Stimulated activated CD4-positive, alpha-beta T cell treated with anti-CD3 and anti-CD28 coated beads, Interleukin-15, amount 100 ng/mL, for 24 hours (primary cell): Measurements from ENCODE around the gene PKD1L1.
"Not testable (repeated sequence)": the region's sequence is repeated elsewhere in the genome, so short reads cannot be mapped to it uniquely, and the experiment has no call there.

ENCODE experiments used
- DNase-seq: peaks from one replicate; pipeline ENCODE4 v3.0.0-alpha.2; 2020

The PKD1L1 gene

GRCh38 chr7:47948141-47948790, at the start of gene PKD1L1:
Gene PKD1L1 (minus strand): TSS chr7:47948466. CDS start chr7:47948440, 26 bp downstream.
- DNase-seq: no peak

- no peak for DNase-seq
Measured at GRCh38 chr7:47992446-47992845, 44.2 kb upstream of the PKD1L1 start.

- DNase-seq: peak; percentile 92
Measured at GRCh38 chr7:47991741-47992311, 43.6 kb upstream of the PKD1L1 start.

- DNase-seq: no peak
Measured at GRCh38 chr7:47991270-47991669, 43.0 kb upstream of the PKD1L1 start.

- no peak for DNase-seq
Measured at GRCh38 chr7:47990592-47990991, 42.3 kb upstream of the PKD1L1 start.

- not testable (repeated sequence) for DNase-seq
Measured at GRCh38 chr7:47989607-47990400, 41.5 kb upstream of the PKD1L1 start.

GRCh38 chr7:47988496-47989386, 40.5 kb upstream of the PKD1L1 start:
- DNase-seq: no peak

- DNase-seq: no peak
Measured at GRCh38 chr7:47982610-47983009, 34.3 kb upstream of the PKD1L1 start.

- DNase-seq: not testable (repeated sequence)
Measured at GRCh38 chr7:47980648-47981047, 32.4 kb upstream of the PKD1L1 start.

- DNase-seq: no peak
Measured at GRCh38 chr7:47979832-47980181, 31.5 kb upstream of the PKD1L1 start.

- DNase-seq: peak; percentile 95
Measured at GRCh38 chr7:47979145-47979831, 31.0 kb upstream of the PKD1L1 start, which contains the start of gene HUS1. Gene HUS1 (minus strand): TSS chr7:47979615. CDS start chr7:47979519, 96 bp downstream.

GRCh38 chr7:47978790-47979144, 30.5 kb upstream of the PKD1L1 start:
- no peak for DNase-seq

GRCh38 chr7:47973739-47974138, 25.5 kb upstream of the PKD1L1 start:
- peak; percentile 10 for DNase-seq

GRCh38 chr7:47970761-47971160, 22.5 kb upstream of the PKD1L1 start:
- DNase-seq: no peak

- peak; percentile 71 for DNase-seq
Measured at GRCh38 chr7:47968847-47969774, 20.8 kb upstream of the PKD1L1 start.

- no peak for DNase-seq
Measured at GRCh38 chr7:47967708-47968107, 19.4 kb upstream of the PKD1L1 start.

- no peak for DNase-seq
Measured at GRCh38 chr7:47967123-47967522, 18.9 kb upstream of the PKD1L1 start.

GRCh38 chr7:47965456-47965855, 17.2 kb upstream of the PKD1L1 start:
- no peak for DNase-seq

- DNase-seq: no peak
Measured at GRCh38 chr7:47962262-47962661, 14.0 kb upstream of the PKD1L1 start.

GRCh38 chr7:47957156-47957555, 8.9 kb upstream of the PKD1L1 start:
- no peak for DNase-seq

GRCh38 chr7:47956220-47956619, 8.0 kb upstream of the PKD1L1 start:
- DNase-seq: no peak
